ENCODE data around the gene WDR82.

DNA sequence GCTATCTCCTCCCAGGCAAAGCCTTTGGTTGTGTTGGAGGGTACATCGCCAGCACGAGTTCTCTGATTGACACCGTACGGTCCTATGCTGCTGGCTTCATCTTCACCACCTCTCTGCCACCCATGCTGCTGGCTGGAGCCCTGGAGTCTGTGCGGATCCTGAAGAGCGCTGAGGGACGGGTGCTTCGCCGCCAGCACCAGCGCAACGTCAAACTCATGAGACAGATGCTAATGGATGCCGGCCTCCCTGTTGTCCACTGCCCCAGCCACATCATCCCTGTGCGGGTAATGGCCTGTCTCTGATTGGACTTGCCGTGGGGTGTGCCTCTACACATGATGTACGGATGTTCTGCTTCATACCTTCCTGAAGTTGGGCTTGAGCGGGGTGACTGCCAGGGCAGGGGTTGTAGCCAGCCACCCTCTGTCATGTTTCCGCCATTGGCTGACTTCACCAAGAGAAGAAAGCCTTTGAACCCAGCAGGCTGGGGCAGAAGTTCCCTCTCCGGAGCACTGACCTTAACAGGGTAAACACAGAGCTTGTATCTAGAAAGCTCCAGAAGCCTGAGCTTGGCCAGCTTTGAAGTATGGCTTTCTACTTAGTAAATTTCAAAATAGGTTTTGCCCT lies 67.1 kb downstream of the WDR82 start:
- TF ChIP-seq, protein P1, sequence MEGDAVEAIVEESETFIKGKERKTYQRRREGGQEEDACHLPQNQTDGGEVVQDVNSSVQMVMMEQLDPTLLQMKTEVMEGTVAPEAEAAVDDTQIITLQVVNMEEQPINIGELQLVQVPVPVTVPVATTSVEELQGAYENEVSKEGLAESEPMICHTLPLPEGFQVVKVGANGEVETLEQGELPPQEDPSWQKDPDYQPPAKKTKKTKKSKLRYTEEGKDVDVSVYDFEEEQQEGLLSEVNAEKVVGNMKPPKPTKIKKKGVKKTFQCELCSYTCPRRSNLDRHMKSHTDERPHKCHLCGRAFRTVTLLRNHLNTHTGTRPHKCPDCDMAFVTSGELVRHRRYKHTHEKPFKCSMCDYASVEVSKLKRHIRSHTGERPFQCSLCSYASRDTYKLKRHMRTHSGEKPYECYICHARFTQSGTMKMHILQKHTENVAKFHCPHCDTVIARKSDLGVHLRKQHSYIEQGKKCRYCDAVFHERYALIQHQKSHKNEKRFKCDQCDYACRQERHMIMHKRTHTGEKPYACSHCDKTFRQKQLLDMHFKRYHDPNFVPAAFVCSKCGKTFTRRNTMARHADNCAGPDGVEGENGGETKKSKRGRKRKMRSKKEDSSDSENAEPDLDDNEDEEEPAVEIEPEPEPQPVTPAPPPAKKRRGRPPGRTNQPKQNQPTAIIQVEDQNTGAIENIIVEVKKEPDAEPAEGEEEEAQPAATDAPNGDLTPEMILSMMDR (IDR thresholded peaks at IDR 0.05): no peak
- no peak for TF ChIP-seq POLR2A (IDR thresholded peaks at IDR 0.05)

Measured in Peyer's patch (tissue), 4 donors.